Osteoblast (primary cell): Measurements from ENCODE around the gene ARFGEF2. TPM values are rescaled to one million over a fixed set of nuclear protein-coding genes. Genes with fewer than 3 reads are reported as not detected.

Experiments used
- DNase-seq: peaks from one replicate; pipeline ENCODE4 v3.0.0; 2011; ENCODE audit warnings: low spot score, mixed read lengths; ENCODE audit not compliant: insufficient read length; ENCODE audit errors: missing footprints
- H2AFZ ChIP-seq: 2 replicates; pipeline ENCODE4 v1.6.0; 2011; ENCODE audit warnings: mild to moderate bottlenecking, low read length
- H3K27ac ChIP-seq: 2 replicates; pipeline ENCODE4 v1.5.1; 2011; ENCODE audit warnings: mild to moderate bottlenecking, low read depth, low read length, moderate library complexity
- H3K27me3 ChIP-seq: 2 replicates; pipeline ENCODE4 v1.6.0; 2012; ENCODE audit warnings: mild to moderate bottlenecking, control low read depth, inconsistent platforms, low read length, moderate library complexity; ENCODE audit not compliant: insufficient read depth
- H3K36me3 ChIP-seq: 2 replicates; pipeline ENCODE4 v1.5.1; 2011; ENCODE audit warnings: mild to moderate bottlenecking, low read length, control low read depth, moderate library complexity; ENCODE audit not compliant: insufficient read depth
- H3K4me1 ChIP-seq: 2 replicates; pipeline ENCODE4 v1.5.1; 2011; ENCODE audit warnings: mild to moderate bottlenecking, low read length, control low read depth, moderate library complexity; ENCODE audit not compliant: insufficient read depth
- H3K4me2 ChIP-seq: 2 replicates; pipeline ENCODE4 v1.6.0; 2011; ENCODE audit warnings: mild to moderate bottlenecking, low read length; ENCODE audit not compliant: insufficient read depth
- H3K4me3 ChIP-seq: fragments of 200-600 bp; sonication (generic); 3 replicates; pipeline ENCODE4 v1.5.1; 2012; ENCODE audit warnings: mild to moderate bottlenecking, low read length, inconsistent platforms; ENCODE audit not compliant: insufficient read depth
- H3K79me2 ChIP-seq: 2 replicates; pipeline ENCODE4 v1.6.0; 2012; ENCODE audit warnings: mild to moderate bottlenecking, low read length, control low read depth, inconsistent platforms; ENCODE audit not compliant: insufficient read depth
- H3K9me3 ChIP-seq: 2 replicates; pipeline ENCODE4 v1.5.1; 2011; ENCODE audit warnings: low read depth, low read length, control low read depth
- H4K20me1 ChIP-seq: 2 replicates; pipeline ENCODE4 v1.6.0; 2012; ENCODE audit warnings: mild to moderate bottlenecking, low read length, control low read depth; ENCODE audit not compliant: insufficient read depth
- CTCF ChIP-seq: IDR thresholded peaks from 2 replicates; pipeline ENCODE4 v1.5.1; 2011; ENCODE audit warnings: mild to moderate bottlenecking, low read depth, low read length, moderate library complexity; ENCODE audit errors: extremely low read depth
- total RNA-seq: library from RNA; depleted of rRNA; stranded (reverse); fragments of >200 nt; gene quantifications from 2 replicates; pipeline ENCODE4 v1.2.3, GENCODE V29; 2012

ARFGEF2 gene
- total RNA-seq, 1 donor = 42.0 TPM

GRCh38 chr20:48986899-48987298 is 65.4 kb downstream of the ARFGEF2 start:
- Histone ChIP-seq H3K27ac (no peak overlapping the region), H3K4me2 (no peak overlapping the region), H3K79me2 (no peaks in the 10 kb centered on the region), H3K4me1 (peaks cover 12% of the 10 kb centered on the region), H3K9me3 (peaks cover 3% of the 10 kb centered on the region), H3K4me3 (no peak overlapping the region), H3K27me3 (no peaks in the 10 kb centered on the region), H4K20me1 (peaks cover 2% of the 10 kb centered on the region), H3K36me3 (peaks cover 62% of the 10 kb centered on the region), H2AFZ (no peak overlapping the region)
- peak; percentile 43 for TF ChIP-seq CTCF
- no peak for DNase-seq

GRCh38 chr20:48990467-48990866 is 69.0 kb downstream of the ARFGEF2 start:
- H3K79me2 ChIP-seq = no peaks in the 10 kb centered on the region
- H3K27ac ChIP-seq = no peak overlapping the region
- peaks cover 81% of the 10 kb centered on the region for H3K36me3 ChIP-seq
- no peaks in the 10 kb centered on the region for H4K20me1 ChIP-seq
- H3K4me3 ChIP-seq = no peak overlapping the region
- no peak overlapping the region for H2AFZ ChIP-seq
- H3K9me3 ChIP-seq = no peaks in the 10 kb centered on the region
- no peaks in the 10 kb centered on the region for H3K4me1 ChIP-seq
- H3K4me2 ChIP-seq = no peak overlapping the region
- TF ChIP-seq CTCF = no peak
- DNase-seq = no peak
- no peaks in the 10 kb centered on the region for H3K27me3 ChIP-seq

- H2AFZ ChIP-seq = no peak overlapping the region
- no peak for TF ChIP-seq CTCF
- H3K4me1 ChIP-seq = no peaks in the 10 kb centered on the region
- no peaks in the 10 kb centered on the region for H4K20me1 ChIP-seq
- H3K36me3 ChIP-seq = peaks cover 81% of the 10 kb centered on the region
- H3K79me2 ChIP-seq = no peaks in the 10 kb centered on the region
- no peaks in the 10 kb centered on the region for H3K27me3 ChIP-seq
- H3K4me3 ChIP-seq = no peak overlapping the region
- no peak overlapping the region for H3K27ac ChIP-seq
- no peak overlapping the region for H3K4me2 ChIP-seq
- H3K9me3 ChIP-seq = no peaks in the 10 kb centered on the region
- no peak for DNase-seq
Observed at GRCh38 chr20:48995589-48995988, 74.1 kb downstream of the ARFGEF2 start.

GRCh38 chr20:48999890-49000870 is 78.7 kb downstream of the ARFGEF2 start:
- Histone ChIP-seq H3K4me1 (no peaks in the 10 kb centered on the region), H3K79me2 (no peaks in the 10 kb centered on the region), H3K27ac (no peak overlapping the region), H3K4me3 (no peak overlapping the region), H4K20me1 (no peaks in the 10 kb centered on the region), H3K9me3 (no peaks in the 10 kb centered on the region), H2AFZ (no peak overlapping the region), H3K27me3 (no peaks in the 10 kb centered on the region), H3K36me3 (peaks cover 46% of the 10 kb centered on the region), H3K4me2 (no peak overlapping the region)
- no peak for DNase-seq
- no peak for TF ChIP-seq CTCF
